ENCODE data around the gene PLAC1. TPM values are rescaled to one million over a fixed set of nuclear protein-coding genes. Genes with fewer than 3 reads are reported as not detected.

The PLAC1 gene
- total and polyA plus RNA-seq, 2 of the 4 experiments (the other 2 are of a cell fraction) = 0.36 to 0.74 TPM

DNA sequence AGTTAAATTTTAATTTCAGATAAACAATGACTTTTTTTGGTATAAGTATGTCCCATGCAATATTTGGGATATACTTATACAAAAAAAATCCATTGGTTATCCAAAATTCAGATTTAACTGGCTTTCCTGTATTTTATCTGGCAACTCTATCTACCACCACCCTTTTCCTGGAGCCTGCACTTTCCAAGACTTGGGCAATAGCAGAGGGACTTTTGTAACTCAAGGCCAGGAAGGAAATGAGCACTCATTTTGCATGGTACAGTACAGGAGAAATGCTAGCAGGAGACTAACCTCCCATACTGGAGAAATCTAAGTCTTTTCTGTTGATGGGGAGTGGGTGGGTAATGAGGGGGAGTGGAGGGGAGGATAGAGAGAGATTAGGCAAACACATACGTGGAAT lies 37.7 kb upstream of the PLAC1 start:
- no peak overlapping the region for H2BK15ac ChIP-seq (ENCODE audit: low read depth, low read length)
- BruUV-seq (replicated peaks) = no TSS peak
- no peak overlapping the region for H3K56ac ChIP-seq (ENCODE audit: extremely low read depth, insufficient read depth, low read length)
- no peak overlapping the region for H3K4ac ChIP-seq (ENCODE audit: low read depth, low read length)
- H3K23ac ChIP-seq (ENCODE audit: low read depth, low read length) = no peak overlapping the region
- no peak overlapping the region for H3K9ac ChIP-seq (ENCODE audit: low read depth, low read length)
- H3K4me2 ChIP-seq (ENCODE audit: low read depth, low read length) = no peak overlapping the region
- no peak overlapping the region for H4K5ac ChIP-seq (ENCODE audit: low read depth, low read length)
- H3K4me1 ChIP-seq (ENCODE audit: control insufficient read depth, insufficient read depth, low read length) = peaks cover 3% of the 10 kb centered on the region
- no peaks in the 10 kb centered on the region for H3K79me1 ChIP-seq (ENCODE audit: low read depth in 1 of 2, low read length in 2 of 2)
- no peak overlapping the region for H3K27ac ChIP-seq (ENCODE audit: insufficient read depth, low read length)
- no peak overlapping the region for H4K91ac ChIP-seq (ENCODE audit: insufficient read depth, low read depth, low read length)
- POLR2A ChIA-PET (ENCODE audit: unreplicated experiment) = no interaction called here
- H2BK20ac ChIP-seq (ENCODE audit: low read depth, low read length) = no peak overlapping the region
- H2BK5ac ChIP-seq (ENCODE audit: low read depth, low read length, poor library complexity, severe bottlenecking) = peak overlapping the region; percentile 19
- no peak overlapping the region for H2BK120ac ChIP-seq (ENCODE audit: low read depth, low read length)
- CTCF ChIA-PET = no interaction called here
- H3K36me3 ChIP-seq (ENCODE audit: control insufficient read depth, insufficient read depth, low read length) = no peaks in the 10 kb centered on the region
- H4K8ac ChIP-seq (ENCODE audit: low read depth in 2 of 2, low read length in 2 of 2) = no peak overlapping the region
- no peaks in the 10 kb centered on the region; the same call in 1 of the 2 replicates for H3K9me1 ChIP-seq (ENCODE audit: insufficient read depth, low read length)
- H3K14ac ChIP-seq (replicated peaks; ENCODE audit: low read depth, low read length) = no peak overlapping the region
- in situ Hi-C loops (cut with MboI; ENCODE audit: low sequenced_read_pairs) (no loop called here), dilution Hi-C loops (cut with HindIII; ENCODE audit: low sequenced_read_pairs, unreplicated experiment) (no loop called here), intact Hi-C loops (cut with micrococcal nuclease) (no loop called here)
- H2AK9ac ChIP-seq (replicated peaks; ENCODE audit: low read depth, low read length, poor library complexity) = no peak overlapping the region
- DNase-seq = no peak
- WGBS, 2 experiments (ENCODE audit: extremely low coverage in 2 of 2, insufficient read length in 1 of 2) = no CpG with 5 or more reads among the region's 1 CpG
- no peak overlapping the region for H2AK5ac ChIP-seq (ENCODE audit: low read depth, low read length)
- no peaks in the 10 kb centered on the region for H4K20me1 ChIP-seq (ENCODE audit: insufficient read depth, low read length)
- TF ChIP-seq RFX5 (IDR thresholded peaks at IDR 0.05; ENCODE audit: low read depth, low read length) (no peak), BHLHE40 (IDR thresholded peaks at IDR 0.05; ENCODE audit: low read depth, low read length) (no peak), NFE2L2 (IDR thresholded peaks at IDR 0.05; ENCODE audit: low read depth, low read length) (no peak), MXI1 (IDR thresholded peaks at IDR 0.05; ENCODE audit: borderline replicate concordance, low read depth, low read length) (no peak), FOS (IDR thresholded peaks at IDR 0.05; ENCODE audit: low read depth, low read length) (no peak), RAD21 (IDR thresholded peaks at IDR 0.05; ENCODE audit: low read length) (no peak), CEBPB (IDR thresholded peaks at IDR 0.05; ENCODE audit: low read depth, low read length) (no peak), POLR2A (IDR thresholded peaks at IDR 0.05; ENCODE audit: low read depth, low read length) (no peak), CHD1 (IDR thresholded peaks at IDR 0.05; ENCODE audit: low read depth, low read length) (no peak), RCOR1 (IDR thresholded peaks at IDR 0.05; ENCODE audit: insufficient replicate concordance, low read length) (no peak), SMC3 (IDR thresholded peaks at IDR 0.05; ENCODE audit: low read depth, low read length) (no peak), MAZ (IDR thresholded peaks at IDR 0.05; ENCODE audit: borderline replicate concordance, low read depth, low read length) (no peak), MAFK (IDR thresholded peaks at IDR 0.05; ENCODE audit: low read depth, low read length) (no peak)
- TF ChIP-seq, protein P1, sequence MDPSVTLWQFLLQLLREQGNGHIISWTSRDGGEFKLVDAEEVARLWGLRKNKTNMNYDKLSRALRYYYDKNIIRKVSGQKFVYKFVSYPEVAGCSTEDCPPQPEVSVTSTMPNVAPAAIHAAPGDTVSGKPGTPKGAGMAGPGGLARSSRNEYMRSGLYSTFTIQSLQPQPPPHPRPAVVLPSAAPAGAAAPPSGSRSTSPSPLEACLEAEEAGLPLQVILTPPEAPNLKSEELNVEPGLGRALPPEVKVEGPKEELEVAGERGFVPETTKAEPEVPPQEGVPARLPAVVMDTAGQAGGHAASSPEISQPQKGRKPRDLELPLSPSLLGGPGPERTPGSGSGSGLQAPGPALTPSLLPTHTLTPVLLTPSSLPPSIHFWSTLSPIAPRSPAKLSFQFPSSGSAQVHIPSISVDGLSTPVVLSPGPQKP (IDR thresholded peaks at IDR 0.05; ENCODE audit: borderline replicate concordance, low read depth, low read length) = no peak
- TF ChIP-seq, protein P2, sequence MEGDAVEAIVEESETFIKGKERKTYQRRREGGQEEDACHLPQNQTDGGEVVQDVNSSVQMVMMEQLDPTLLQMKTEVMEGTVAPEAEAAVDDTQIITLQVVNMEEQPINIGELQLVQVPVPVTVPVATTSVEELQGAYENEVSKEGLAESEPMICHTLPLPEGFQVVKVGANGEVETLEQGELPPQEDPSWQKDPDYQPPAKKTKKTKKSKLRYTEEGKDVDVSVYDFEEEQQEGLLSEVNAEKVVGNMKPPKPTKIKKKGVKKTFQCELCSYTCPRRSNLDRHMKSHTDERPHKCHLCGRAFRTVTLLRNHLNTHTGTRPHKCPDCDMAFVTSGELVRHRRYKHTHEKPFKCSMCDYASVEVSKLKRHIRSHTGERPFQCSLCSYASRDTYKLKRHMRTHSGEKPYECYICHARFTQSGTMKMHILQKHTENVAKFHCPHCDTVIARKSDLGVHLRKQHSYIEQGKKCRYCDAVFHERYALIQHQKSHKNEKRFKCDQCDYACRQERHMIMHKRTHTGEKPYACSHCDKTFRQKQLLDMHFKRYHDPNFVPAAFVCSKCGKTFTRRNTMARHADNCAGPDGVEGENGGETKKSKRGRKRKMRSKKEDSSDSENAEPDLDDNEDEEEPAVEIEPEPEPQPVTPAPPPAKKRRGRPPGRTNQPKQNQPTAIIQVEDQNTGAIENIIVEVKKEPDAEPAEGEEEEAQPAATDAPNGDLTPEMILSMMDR (conservative IDR thresholded peaks at IDR 0.05; ENCODE audit: low read depth, low read length) = no peak
- TF ChIP-seq, protein P3, sequence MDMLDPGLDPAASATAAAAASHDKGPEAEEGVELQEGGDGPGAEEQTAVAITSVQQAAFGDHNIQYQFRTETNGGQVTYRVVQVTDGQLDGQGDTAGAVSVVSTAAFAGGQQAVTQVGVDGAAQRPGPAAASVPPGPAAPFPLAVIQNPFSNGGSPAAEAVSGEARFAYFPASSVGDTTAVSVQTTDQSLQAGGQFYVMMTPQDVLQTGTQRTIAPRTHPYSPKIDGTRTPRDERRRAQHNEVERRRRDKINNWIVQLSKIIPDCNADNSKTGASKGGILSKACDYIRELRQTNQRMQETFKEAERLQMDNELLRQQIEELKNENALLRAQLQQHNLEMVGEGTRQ (IDR thresholded peaks at IDR 0.05; ENCODE audit: low read depth, low read length) = no peak
- H3K18ac ChIP-seq (ENCODE audit: low read depth, low read length) = no peak overlapping the region
- no peak overlapping the region for H2AFZ ChIP-seq (replicated peaks; ENCODE audit: low read length, poor library complexity)
- H3K27me3 ChIP-seq (ENCODE audit: control insufficient read depth, insufficient read depth, low read length) = no peaks in the 10 kb centered on the region
- H3K9me3 ChIP-seq (ENCODE audit: control insufficient read depth, insufficient read depth, low read length) = no peaks in the 10 kb centered on the region
- ATAC-seq (ENCODE audit: low read depth) = no peak
- no peak overlapping the region for H3K4me3 ChIP-seq (ENCODE audit: insufficient read depth, low read depth, low read length)

Measured in IMR-90 (cell line).